Measurements from ENCODE around the gene QRSL1.

DNA sequence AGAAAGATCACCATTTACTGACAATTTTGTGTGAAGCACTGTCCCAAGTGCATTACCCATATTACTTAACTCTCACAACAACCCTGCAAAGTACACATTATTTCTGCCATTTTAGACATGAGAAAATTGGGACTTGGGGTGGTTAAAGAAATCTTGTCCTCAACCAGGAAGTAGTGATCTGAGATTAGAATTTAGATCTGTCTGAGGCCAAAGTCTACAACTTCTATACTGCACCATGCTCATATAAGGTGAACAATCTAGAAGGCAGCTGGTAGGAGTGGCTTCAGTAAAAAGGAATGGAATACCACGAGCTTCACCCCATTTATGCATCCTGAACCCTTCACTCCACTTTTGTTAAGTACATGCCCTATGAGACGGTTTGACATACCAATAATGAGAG, 87.6 kb downstream of the QRSL1 start:
- TF ChIP-seq, protein P1, sequence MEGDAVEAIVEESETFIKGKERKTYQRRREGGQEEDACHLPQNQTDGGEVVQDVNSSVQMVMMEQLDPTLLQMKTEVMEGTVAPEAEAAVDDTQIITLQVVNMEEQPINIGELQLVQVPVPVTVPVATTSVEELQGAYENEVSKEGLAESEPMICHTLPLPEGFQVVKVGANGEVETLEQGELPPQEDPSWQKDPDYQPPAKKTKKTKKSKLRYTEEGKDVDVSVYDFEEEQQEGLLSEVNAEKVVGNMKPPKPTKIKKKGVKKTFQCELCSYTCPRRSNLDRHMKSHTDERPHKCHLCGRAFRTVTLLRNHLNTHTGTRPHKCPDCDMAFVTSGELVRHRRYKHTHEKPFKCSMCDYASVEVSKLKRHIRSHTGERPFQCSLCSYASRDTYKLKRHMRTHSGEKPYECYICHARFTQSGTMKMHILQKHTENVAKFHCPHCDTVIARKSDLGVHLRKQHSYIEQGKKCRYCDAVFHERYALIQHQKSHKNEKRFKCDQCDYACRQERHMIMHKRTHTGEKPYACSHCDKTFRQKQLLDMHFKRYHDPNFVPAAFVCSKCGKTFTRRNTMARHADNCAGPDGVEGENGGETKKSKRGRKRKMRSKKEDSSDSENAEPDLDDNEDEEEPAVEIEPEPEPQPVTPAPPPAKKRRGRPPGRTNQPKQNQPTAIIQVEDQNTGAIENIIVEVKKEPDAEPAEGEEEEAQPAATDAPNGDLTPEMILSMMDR (conservative IDR thresholded peaks at IDR 0.05 in 1 of 2, IDR thresholded peaks at IDR 0.05 in 1 of 2; ENCODE audit: low read depth in 1 of 2, low read length in 2 of 2) = no peak
- TF ChIP-seq EZH2 (IDR thresholded peaks at IDR 0.05; ENCODE audit: low read length, missing control alignments) = no peak
